Glutamatergic neuron (in vitro differentiated cells): ENCODE results near the gene AQP3. TPM values are rescaled to one million over a fixed set of nuclear protein-coding genes. Genes with fewer than 3 reads are reported as not detected.

Experiments used
- DNase-seq: peaks from one replicate; pipeline ENCODE4 v3.0.0; 2022
- H3K27ac Mint-ChIP-seq: one replicate; pipeline ENCODE4 v1.8.0; 2020; ENCODE audit warnings: mild to moderate bottlenecking, mixed read lengths, inconsistent platforms; ENCODE audit not compliant: unreplicated experiment
- H3K27me3 Mint-ChIP-seq: one replicate; pipeline ENCODE4 v1.8.0; 2020; ENCODE audit warnings: mild to moderate bottlenecking, moderate library complexity, mixed read lengths, inconsistent platforms; ENCODE audit not compliant: unreplicated experiment
- H3K36me3 Mint-ChIP-seq: one replicate; pipeline ENCODE4 v1.8.0; 2020; ENCODE audit warnings: mild to moderate bottlenecking, mixed read lengths, inconsistent platforms; ENCODE audit not compliant: unreplicated experiment
- H3K4me1 Mint-ChIP-seq: one replicate; pipeline ENCODE4 v1.8.0; 2020; ENCODE audit warnings: mild to moderate bottlenecking, low read depth, mixed read lengths, inconsistent platforms; ENCODE audit not compliant: unreplicated experiment
- H3K4me3 Mint-ChIP-seq: one replicate; pipeline ENCODE4 v1.8.0; 2020; ENCODE audit warnings: mild to moderate bottlenecking, mixed read lengths, inconsistent platforms; ENCODE audit not compliant: unreplicated experiment
- H3K9me3 Mint-ChIP-seq: one replicate; pipeline ENCODE4 v1.8.0; 2020; ENCODE audit warnings: mild to moderate bottlenecking, moderate library complexity, mixed read lengths, inconsistent platforms; ENCODE audit not compliant: unreplicated experiment
- CTCF ChIP-seq: fragments of 200-600 bp; sonication (generic); IDR thresholded peaks from one replicate; pipeline ENCODE4 v1.5.0; 2021; ENCODE audit not compliant: partially characterized antibody, unreplicated experiment
- total RNA-seq: library from RNA; stranded (reverse); fragmentation: NEBNext Ultra II Directional; extraction: Animal tissue kit (Norgen Biotek cat#: 25700); gene quantifications from one replicate; pipeline ENCODE4 v1.2.1, GENCODE V29; 2021; ENCODE audit not compliant: unreplicated experiment

The AQP3 gene
- total RNA-seq, 1 donor from 2014 or later, result 2.9 TPM

- DNase-seq, result no peak
- TF ChIP-seq CTCF, result no peak
- H3K4me3 Mint-ChIP-seq, result peak overlapping the region; percentile 69
- H3K27ac Mint-ChIP-seq, result no peak overlapping the region
- H3K9me3 Mint-ChIP-seq, result peaks cover 3% of the 10 kb centered on the region
- peaks cover 5% of the 10 kb centered on the region for H3K4me1 Mint-ChIP-seq
- no peaks in the 10 kb centered on the region for H3K36me3 Mint-ChIP-seq
- peaks cover 2% of the 10 kb centered on the region for H3K27me3 Mint-ChIP-seq
Observed at GRCh38 chr9:33472171-33472880, 24.9 kb upstream of the AQP3 start.

GRCh38 chr9:33471361-33471760 is 24.0 kb upstream of the AQP3 start:
- H3K4me1 Mint-ChIP-seq, result peaks cover 5% of the 10 kb centered on the region
- DNase-seq, result no peak
- TF ChIP-seq CTCF, result no peak
- H3K36me3 Mint-ChIP-seq, result no peaks in the 10 kb centered on the region
- H3K27ac Mint-ChIP-seq, result no peak overlapping the region
- H3K4me3 Mint-ChIP-seq, result peak overlapping the region; percentile 26
- H3K9me3 Mint-ChIP-seq, result peaks cover 3% of the 10 kb centered on the region
- H3K27me3 Mint-ChIP-seq, result peaks cover 2% of the 10 kb centered on the region

GRCh38 chr9:33469891-33470290 is 22.5 kb upstream of the AQP3 start:
- H3K27me3 Mint-ChIP-seq, result peaks cover 2% of the 10 kb centered on the region
- peaks cover 5% of the 10 kb centered on the region for H3K9me3 Mint-ChIP-seq
- DNase-seq, result no peak
- no peak overlapping the region for H3K4me3 Mint-ChIP-seq
- H3K27ac Mint-ChIP-seq, result no peak overlapping the region
- H3K4me1 Mint-ChIP-seq, result peaks cover 5% of the 10 kb centered on the region
- H3K36me3 Mint-ChIP-seq, result no peaks in the 10 kb centered on the region
- TF ChIP-seq CTCF, result no peak

- Mint-ChIP-seq H3K27ac (no peak overlapping the region), H3K4me3 (no peak overlapping the region), H3K9me3 (peaks cover 4% of the 10 kb centered on the region), H3K4me1 (peaks cover 5% of the 10 kb centered on the region), H3K27me3 (peaks cover 2% of the 10 kb centered on the region), H3K36me3 (no peaks in the 10 kb centered on the region)
- DNase-seq, result no peak
- TF ChIP-seq CTCF, result no peak
Observed at GRCh38 chr9:33468797-33469621, 21.6 kb upstream of the AQP3 start.
